Measurements from ENCODE around the gene ATM.

The ATM gene

DNA sequence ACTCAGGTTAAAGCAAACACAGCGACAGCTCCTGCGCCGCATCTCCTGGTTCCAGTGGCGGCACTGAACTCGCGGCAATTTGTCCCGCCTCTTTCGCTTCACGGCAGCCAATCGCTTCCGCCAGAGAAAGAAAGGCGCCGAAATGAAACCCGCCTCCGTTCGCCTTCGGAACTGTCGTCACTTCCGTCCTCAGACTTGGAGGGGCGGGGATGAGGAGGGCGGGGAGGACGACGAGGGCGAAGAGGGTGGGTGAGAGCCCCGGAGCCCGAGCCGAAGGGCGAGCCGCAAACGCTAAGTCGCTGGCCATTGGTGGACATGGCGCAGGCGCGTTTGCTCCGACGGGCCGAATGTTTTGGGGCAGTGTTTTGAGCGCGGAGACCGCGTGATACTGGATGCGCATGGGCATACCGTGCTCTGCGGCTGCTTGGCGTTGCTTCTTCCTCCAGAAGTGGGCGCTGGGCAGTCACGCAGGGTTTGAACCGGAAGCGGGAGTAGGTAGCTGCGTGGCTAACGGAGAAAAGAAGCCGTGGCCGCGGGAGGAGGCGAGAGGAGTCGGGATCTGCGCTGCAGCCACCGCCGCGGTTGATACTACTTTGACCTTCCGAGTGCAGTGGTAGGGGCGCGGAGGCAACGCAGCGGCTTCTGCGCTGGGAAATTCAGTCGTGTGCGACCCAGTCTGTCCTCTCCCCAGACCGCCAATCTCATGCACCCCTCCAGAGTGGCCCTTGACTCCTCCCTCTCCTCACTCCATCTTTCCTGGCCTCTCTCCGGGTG, at the start of gene ATM, which contains the start of gene NPAT:
ATM (plus strand) TSS at position 494 of the 774 bp plus-strand sequence. CDS start 4,558 bp downstream, outside the sequence.
NPAT (minus strand) TSS at position 65 of the 774 bp plus-strand sequence. CDS start 102 bp downstream, outside the sequence.
- DNase-seq (ENCODE audit: low spot score), result peak; percentile 92

DNA sequence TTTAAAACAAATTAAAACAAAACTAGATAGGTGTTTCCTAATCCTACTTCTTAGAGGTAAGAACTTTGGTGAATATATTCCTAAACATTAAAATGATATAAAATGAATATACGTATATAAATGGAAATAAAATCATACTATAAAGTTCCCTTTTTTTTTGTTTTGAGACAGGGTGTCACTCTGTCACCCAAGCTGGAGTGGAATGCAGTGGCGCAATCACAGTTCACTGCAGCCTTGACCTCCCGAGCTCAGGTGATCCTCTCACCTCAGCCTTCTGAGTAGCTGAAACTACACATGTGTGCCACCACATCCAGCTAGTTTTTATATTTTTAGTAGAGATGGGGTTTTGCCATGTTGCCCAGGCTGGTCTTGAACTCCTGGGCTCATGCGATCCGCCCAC, 45.3 kb upstream of the ATM start:
- no peak for DNase-seq (ENCODE audit: low spot score)

DNA sequence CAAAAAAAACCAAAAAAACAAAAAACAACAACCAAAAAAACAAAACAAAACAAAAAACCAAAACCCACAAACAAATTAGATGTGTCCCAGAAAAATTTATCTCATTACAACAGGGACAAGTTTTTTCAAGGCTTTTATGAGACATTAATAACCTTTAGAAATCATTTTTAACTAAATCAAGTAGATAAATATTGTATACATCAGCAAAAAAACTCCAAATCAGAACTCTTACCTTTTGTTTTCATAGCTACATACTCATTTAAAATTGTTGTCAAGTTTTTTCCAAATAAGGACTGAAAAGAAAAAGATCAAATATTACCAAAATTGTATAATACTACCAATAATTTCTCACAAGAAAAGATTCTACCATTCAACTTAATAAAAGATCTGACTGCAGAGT, 29.1 kb upstream of the ATM start:
- DNase-seq (ENCODE audit: low spot score), result no peak

DNA sequence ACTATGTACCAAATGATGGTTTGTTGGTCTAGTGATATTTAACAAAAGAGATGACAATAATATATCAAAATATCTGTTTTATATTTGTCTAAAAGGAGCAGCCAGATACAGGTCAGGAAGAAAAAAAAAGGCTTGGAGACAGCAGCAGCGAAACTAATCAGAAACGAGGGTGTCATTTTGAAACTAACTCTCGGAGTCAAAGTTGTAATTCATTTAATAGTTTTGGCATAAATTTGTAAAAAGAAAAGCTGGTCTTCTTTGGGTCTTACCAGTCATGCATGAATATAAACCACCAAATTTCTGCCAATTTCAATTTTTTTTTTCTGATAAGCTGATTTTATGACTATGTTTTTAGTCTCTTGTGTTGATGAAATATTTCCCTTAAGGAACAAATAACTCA, 26.0 kb upstream of the ATM start:
- DNase-seq (ENCODE audit: low spot score), result no peak

GRCh38 chr11:108197351-108197750, 25.5 kb upstream of the ATM start:
- no peak for DNase-seq (ENCODE audit: low spot score)

DNA sequence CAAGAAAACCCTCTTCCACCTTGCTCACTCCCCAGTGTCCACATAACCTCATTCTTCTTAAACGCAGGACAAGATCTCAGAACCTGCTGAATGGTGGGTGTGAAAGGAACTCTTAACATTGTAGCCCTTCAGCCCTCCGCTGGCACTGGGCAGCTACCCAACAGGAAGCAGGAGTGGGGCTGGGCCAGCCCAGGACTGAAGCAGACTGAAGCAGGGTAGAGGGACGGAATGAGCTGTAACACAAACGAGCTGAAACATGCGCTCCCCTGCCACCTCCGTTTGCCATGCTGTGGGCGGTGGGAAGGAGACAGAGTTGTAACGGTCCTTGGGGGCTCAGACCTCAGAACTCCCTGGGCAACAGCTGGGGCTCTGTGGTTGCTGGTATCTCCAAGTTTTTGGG, 24.0 kb upstream of the ATM start:
- DNase-seq (ENCODE audit: low spot score), result no peak

DNA sequence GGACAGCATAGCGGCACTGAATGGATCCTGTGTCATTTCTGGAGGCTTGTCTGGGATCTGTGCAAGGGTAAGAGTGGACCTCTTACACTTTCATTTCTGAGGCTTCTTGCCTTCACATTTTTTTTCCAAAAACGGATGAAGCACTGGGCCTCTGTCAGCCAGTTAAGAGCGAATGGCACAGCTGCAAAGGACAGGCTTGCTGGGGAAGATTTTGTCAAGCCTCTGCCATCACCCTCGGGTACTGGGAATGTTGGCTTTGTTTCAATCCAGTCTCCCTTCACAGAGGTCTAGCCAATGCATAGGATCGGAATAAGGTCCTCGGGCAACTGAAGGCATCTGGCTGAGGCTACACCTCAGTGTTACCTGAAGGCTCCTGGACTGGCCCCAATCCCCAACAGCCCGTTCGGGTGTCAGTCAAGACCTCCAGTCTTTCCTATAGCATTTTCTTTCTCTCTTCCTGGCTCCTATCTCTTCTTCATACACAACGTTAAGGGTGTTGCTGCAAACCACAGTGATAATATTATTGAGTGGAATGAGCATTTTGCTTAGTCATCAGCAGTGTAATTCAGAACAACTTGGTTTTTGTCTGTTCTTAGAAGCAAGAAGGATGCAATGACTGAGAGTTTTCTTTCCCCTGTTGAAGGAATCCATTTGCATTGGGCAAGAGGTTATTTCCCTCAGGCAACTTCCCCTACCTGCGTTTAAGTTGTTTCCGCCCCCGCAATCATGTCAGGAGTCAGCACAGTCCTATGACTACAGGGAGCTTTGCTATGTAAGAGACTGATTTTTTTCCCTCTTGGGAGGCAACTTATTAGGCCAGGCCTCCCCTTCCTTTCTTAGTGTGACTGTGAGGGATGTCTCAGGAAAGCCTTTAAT, 23.2 kb upstream of the ATM start:
- no peak for DNase-seq (ENCODE audit: low spot score)

GRCh38 chr11:108203075-108203474, 19.8 kb upstream of the ATM start:
- no peak for DNase-seq (ENCODE audit: low spot score)

- DNase-seq (ENCODE audit: low spot score), result no peak
These were observed 18.5 kb upstream of the ATM start for GRCh38 chr11:108204376-108204775.

GRCh38 chr11:108204929-108205499, 17.9 kb upstream of the ATM start:
- DNase-seq (ENCODE audit: low spot score), result no peak

DNA sequence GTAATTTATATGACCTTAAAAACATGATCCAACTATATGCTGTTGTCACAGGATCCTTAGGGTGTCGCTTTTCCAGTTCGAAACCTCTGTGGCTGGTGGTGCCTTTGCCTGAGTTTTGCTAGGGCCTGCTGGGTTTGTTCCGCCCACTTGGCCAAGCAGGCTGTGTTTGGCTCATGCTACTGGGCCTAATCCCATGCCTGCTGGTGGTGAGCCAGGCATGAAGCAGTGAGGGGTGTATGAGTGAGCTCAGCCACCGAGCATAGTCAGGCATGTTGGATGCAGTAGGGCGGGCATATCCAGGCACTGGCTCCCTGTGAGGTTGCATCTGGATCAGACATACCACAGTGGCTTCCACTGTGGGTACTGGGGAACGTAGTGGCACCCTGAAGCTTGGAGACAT, 16.7 kb upstream of the ATM start:
- DNase-seq (ENCODE audit: low spot score), result no peak

DNA sequence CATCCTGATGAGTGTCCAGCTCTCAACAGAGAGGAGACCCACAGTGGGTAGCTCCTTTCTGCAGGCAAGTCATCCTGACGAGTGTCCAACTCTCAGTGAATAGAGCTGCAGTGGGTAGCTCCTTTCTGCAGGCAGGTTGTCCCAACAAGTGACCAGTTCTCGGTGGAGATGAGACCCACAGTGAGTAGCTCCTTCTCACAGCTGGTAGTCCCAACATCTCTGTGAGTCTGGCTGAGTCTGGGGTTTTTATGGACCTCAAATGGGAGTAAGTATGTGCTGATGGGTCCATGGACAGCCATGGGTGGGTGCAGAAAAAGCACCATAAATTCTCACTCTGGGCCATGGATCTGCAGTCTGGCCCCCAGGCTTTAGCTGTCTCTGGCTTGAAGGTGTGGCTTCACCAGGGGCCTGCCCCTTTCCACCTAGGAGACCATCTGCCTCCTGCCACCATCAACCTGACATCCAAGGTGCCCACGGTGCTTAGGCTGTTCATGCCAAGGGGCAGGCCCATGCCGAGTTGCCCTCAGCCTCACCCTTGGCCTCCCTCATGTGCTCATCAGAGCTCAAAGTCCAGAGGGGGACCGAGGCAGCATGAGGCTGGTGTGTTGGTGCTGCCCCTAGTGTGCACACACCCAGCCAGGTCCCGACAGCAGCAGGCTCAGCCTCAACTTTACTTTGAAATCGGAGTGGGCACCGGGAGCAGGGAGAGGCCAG, 15.7 kb upstream of the ATM start:
- DNase-seq (ENCODE audit: low spot score), result no peak

- DNase-seq (ENCODE audit: low spot score), result no peak
These were observed 15.2 kb upstream of the ATM start for GRCh38 chr11:108207683-108208060.

DNA sequence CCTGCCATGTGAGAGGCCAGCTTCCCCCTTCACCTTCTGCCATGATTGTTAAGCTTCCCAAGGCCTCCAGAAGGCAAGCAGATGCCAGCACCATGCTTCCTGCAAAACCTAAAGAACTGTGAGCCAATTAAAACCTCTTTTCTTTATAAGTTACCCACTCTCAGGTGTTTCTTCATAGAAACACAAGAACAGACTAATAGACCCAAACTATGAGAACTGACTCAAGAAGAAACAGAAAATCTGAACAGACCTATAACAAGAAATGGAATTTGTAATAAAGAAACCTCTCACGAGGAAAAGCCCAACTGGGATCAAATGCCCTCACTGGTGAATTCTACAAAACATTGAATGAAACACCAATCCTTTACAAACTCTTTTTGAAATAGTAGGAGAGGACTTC, 12.4 kb upstream of the ATM start:
- DNase-seq (ENCODE audit: low spot score), result no peak

- no peak for DNase-seq (ENCODE audit: low spot score)
These were observed 9.1 kb upstream of the ATM start for GRCh38 chr11:108213784-108214183.

- no peak for DNase-seq (ENCODE audit: low spot score)
These were observed 5.9 kb upstream of the ATM start for GRCh38 chr11:108216988-108217387.

DNA sequence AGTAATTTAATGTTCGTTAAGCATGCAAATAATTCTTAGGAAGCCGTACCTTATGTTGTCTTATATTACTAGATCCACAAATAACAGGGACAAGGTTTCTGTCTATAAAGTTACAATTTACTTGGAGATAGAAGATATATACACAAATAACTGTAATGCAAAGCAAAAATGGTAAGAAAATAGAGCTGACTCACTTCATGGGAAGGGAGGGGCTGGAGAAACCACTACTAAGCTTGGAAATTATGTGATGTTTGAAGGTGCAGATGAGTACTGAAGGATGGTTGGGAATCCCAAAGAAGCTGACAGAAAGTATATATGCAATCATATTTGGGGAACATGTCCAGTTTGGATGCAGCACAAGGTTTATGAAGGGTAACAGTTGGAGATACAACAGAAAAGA, 4.4 kb upstream of the ATM start:
- DNase-seq (ENCODE audit: low spot score), result no peak

- no peak for DNase-seq (ENCODE audit: low spot score)
These were observed 3.7 kb upstream of the ATM start for GRCh38 chr11:108218912-108219783.

- no peak for DNase-seq (ENCODE audit: low spot score)
These were observed 2.0 kb upstream of the ATM start for GRCh38 chr11:108220721-108221336.

GRCh38 chr11:108221371-108221770, 1.5 kb upstream of the ATM start:
- no peak for DNase-seq (ENCODE audit: low spot score)

All from iPS-NIHi11 (cell line).